IPS DF 6.9 (cell line): Measurements from ENCODE around the gene CNTRL.

ENCODE experiments used
- DNase-seq: peaks from one replicate; pipeline ENCODE4 v3.0.0-alpha.2; 2013; ENCODE audit warnings: low read depth, low spot score
- H3K27ac ChIP-seq: one replicate; pipeline ENCODE4 v1.5.1; 2013; ENCODE audit warnings: low read length, control low read depth
- H3K27me3 ChIP-seq: 2 replicates; pipeline ENCODE4 v1.6.1; 2013; ENCODE audit warnings: mild to moderate bottlenecking, low read length; ENCODE audit not compliant: control insufficient read depth, insufficient read depth
- H3K36me3 ChIP-seq: 2 replicates; pipeline ENCODE4 v1.6.1; 2013; ENCODE audit warnings: low read length; ENCODE audit not compliant: control insufficient read depth, insufficient read depth
- H3K4me1 ChIP-seq: 2 replicates; pipeline ENCODE4 v1.6.1; 2013; ENCODE audit warnings: low read length; ENCODE audit not compliant: control insufficient read depth, insufficient read depth
- H3K4me3 ChIP-seq: 2 replicates; pipeline ENCODE4 v1.5.1; 2013; ENCODE audit warnings: mild to moderate bottlenecking, low read length
- H3K9me3 ChIP-seq: 2 replicates; pipeline ENCODE4 v1.6.1; 2013; ENCODE audit warnings: low read length, inconsistent platforms; ENCODE audit not compliant: control insufficient read depth, insufficient read depth
- WGBS: extraction: QIAGEN DNeasy Blood & Tissue Kit; methylation state at CpG from one replicate; pipeline ENCODE4 v1.1.7; 2013; ENCODE audit warnings: mixed read lengths, missing lambda C conversion rate; ENCODE audit not compliant: insufficient read length, insufficient coverage; 5-methylcytosine and 5-hydroxymethylcytosine counted together

Gene CNTRL

DNA sequence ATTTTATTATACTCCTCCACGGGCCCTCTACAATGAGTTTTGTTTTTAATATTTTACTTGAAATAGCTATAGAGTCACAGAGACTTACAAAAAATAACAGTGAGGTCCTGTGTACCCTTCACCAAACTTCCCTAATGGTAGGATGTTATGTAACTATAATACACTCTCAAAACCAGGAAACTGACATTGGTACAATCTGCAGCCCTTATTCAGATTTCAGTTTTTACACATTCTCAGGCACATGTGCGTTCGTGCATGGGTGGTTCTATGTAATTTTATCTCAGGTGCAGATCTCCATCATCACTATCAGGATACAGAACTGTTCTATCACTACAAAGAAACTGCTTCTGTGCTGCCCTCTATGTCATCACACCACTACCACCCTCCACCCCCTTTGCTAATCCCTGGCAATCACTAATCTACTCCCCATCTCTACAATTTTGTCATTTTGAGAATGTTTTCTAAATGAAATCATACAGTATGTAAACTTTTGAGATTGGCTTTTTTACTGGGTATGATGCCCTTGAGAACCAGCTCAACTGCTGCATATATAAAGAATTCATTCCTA, 110.5 kb downstream of the CNTRL start:
- H3K4me1 ChIP-seq, result no peaks in the 10 kb centered on the region
- H3K27me3 ChIP-seq, result no peaks in the 10 kb centered on the region
- H3K27ac ChIP-seq, result no peak overlapping the region
- peaks cover 2% of the 10 kb centered on the region; the same call in 1 of the 2 replicates for H3K36me3 ChIP-seq
- DNase-seq, result no peak
- no CpG with 5 or more reads among the region's 3 CpGs for WGBS
- H3K4me3 ChIP-seq, result no peak overlapping the region
- H3K9me3 ChIP-seq, result no peaks in the 10 kb centered on the region

GRCh38 chr9:121185774-121186403, 111.1 kb downstream of the CNTRL start:
- no peak overlapping the region for H3K27ac ChIP-seq
- WGBS, result no CpG with 5 or more reads among the region's 4 CpGs

DNA sequence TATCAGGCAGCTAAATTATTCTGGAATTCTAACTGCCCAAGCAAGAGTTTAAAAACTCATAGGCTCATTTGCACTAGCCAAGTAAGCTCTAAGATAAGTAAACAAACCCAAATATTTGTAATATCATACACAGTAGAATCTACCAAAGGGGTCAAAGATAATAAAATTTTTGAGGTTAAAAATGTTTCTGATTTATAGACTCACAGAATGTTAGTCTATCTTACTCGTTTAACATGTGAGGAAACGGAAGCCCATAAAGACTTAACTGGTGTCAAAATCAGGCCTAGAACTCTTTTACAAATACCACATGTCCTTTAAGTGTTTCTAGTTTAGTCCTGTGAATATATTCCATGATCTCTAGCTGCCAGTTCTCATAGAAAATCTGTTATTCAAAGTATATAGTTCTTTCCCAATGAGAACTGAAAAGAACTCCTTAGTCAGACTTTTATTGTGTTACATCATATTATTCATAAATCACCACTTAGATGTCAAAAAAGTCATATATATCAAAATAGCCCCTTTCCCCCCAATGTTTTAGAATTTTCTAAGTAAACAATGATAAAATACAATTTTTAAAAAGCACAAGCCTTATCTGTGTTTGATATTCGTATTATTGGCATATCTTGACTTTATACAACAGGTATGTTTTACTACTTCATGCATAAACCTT, 113.0 kb downstream of the CNTRL start:
- DNase-seq, result no peak
- WGBS, result no CpG with 5 or more reads among the region's 3 CpGs
- Histone ChIP-seq H3K36me3 (no peaks in the 10 kb centered on the region), H3K27me3 (no peaks in the 10 kb centered on the region), H3K4me3 (no peak overlapping the region), H3K4me1 (no peaks in the 10 kb centered on the region), H3K27ac (no peak overlapping the region), H3K9me3 (no peaks in the 10 kb centered on the region)

More at GRCh38 chr9:121185774-121186403, 111.1 kb downstream of the CNTRL start:
- Histone ChIP-seq H3K36me3 (peaks cover 2% of the 10 kb centered on the region; the same call in 1 of the 2 replicates), H3K27me3 (no peaks in the 10 kb centered on the region), H3K9me3 (no peaks in the 10 kb centered on the region), H3K4me3 (no peak overlapping the region), H3K4me1 (no peaks in the 10 kb centered on the region)
- DNase-seq, result no peak

DNA sequence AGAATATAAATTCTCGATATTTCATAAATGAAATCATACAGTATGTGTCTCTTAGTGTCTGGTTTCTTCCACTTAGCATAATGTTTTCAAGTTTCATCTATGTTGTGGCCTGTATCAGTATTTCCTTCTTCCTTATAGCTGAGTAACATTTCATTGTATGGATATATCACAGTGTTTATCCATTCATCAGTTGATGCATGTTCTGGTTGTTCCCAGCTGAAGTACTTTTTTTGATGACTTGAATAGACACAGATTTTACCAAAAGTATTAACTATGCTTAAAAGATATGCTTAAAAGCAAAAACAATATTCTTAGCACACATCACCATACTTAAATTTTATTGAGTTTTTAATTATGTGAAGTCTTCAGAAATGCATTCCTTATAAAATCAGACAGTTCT, 114.3 kb downstream of the CNTRL start:
- no peak overlapping the region for H3K27ac ChIP-seq
- no peaks in the 10 kb centered on the region for H3K9me3 ChIP-seq
- 100% methylated on average over 1 of the region's 1 CpG for WGBS
- no peak for DNase-seq
- H3K4me3 ChIP-seq, result no peak overlapping the region
- H3K27me3 ChIP-seq, result no peaks in the 10 kb centered on the region
- no peaks in the 10 kb centered on the region for H3K36me3 ChIP-seq
- no peaks in the 10 kb centered on the region for H3K4me1 ChIP-seq

GRCh38 chr9:121189660-121190059, 114.9 kb downstream of the CNTRL start:
- no peak for DNase-seq
- no peaks in the 10 kb centered on the region for H3K4me1 ChIP-seq
- H3K36me3 ChIP-seq, result no peaks in the 10 kb centered on the region
- no peaks in the 10 kb centered on the region for H3K9me3 ChIP-seq
- no peaks in the 10 kb centered on the region for H3K27me3 ChIP-seq
- WGBS, result no CpG with 5 or more reads among the region's 3 CpGs
- H3K27ac ChIP-seq, result no peak overlapping the region
- no peak overlapping the region for H3K4me3 ChIP-seq

- Histone ChIP-seq H3K27me3 (no peaks in the 10 kb centered on the region), H3K36me3 (no peaks in the 10 kb centered on the region), H3K4me1 (no peaks in the 10 kb centered on the region), H3K9me3 (no peaks in the 10 kb centered on the region), H3K4me3 (no peak overlapping the region), H3K27ac (no peak overlapping the region)
- no CpG with 5 or more reads among the region's 2 CpGs for WGBS
- no peak for DNase-seq
These were observed 116.5 kb downstream of the CNTRL start for GRCh38 chr9:121191235-121191634.

DNA sequence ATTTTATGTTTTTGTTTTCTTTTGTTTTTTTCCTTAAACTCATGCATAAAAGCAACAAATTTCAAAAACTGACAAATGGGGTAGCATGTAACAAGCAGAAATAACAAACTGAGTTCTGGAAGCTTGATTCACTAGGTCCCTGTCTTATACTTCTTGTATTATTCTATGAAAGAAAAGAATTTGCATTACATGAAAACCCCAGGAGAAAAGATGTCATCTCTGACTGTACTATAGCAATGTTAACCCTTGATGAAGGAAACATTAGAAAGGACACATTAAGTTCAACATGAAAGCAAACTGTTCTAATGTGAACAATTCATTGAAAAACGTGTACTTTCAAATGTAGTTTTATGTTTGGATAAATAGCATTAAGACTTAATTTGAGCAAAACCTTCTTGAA, 117.8 kb downstream of the CNTRL start:
- no CpG with 5 or more reads among the region's 1 CpG for WGBS
- H3K27me3 ChIP-seq, result no peaks in the 10 kb centered on the region
- no peak for DNase-seq
- H3K36me3 ChIP-seq, result no peaks in the 10 kb centered on the region
- H3K9me3 ChIP-seq, result no peaks in the 10 kb centered on the region
- no peak overlapping the region for H3K27ac ChIP-seq
- H3K4me1 ChIP-seq, result no peaks in the 10 kb centered on the region
- H3K4me3 ChIP-seq, result no peak overlapping the region

DNA sequence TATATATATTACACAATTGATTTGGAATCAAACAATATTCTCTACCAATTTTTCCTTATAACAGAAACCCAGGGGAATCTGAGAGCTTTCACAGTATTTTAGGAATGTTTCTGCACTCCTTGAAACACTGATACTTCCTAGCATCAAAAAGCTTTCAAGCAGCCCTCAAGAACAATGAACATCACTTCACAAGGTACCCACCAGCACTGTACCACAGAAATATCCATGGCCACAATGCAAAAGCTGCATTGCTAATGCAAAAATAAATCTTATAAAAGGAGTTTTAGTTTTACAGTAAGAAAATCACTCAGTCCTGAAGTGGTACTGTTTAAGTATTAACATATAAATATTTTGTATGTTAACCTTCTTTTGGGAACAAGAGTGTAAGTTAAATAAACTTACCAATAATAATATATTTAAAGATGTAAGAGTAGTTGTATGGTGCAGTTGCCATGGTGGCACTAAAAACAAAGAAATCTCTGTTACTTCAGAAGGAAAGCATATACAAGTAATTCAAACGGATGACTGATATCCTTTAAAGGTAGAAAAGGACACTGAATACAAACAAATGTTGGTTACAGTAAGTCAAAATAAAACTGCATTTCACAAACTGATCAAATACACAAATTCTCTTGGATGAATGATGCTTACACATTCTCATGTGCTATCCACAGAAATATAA, 118.3 kb downstream of the CNTRL start:
- Histone ChIP-seq H3K36me3 (no peaks in the 10 kb centered on the region), H3K27ac (no peak overlapping the region), H3K27me3 (no peaks in the 10 kb centered on the region), H3K4me1 (no peaks in the 10 kb centered on the region), H3K4me3 (no peak overlapping the region), H3K9me3 (no peaks in the 10 kb centered on the region)
- DNase-seq, result no peak
- no CpG with 5 or more reads among the region's 1 CpG for WGBS

GRCh38 chr9:121194730-121195129, 120.0 kb downstream of the CNTRL start:
- Histone ChIP-seq H3K27me3 (no peaks in the 10 kb centered on the region), H3K27ac (no peak overlapping the region), H3K4me1 (no peaks in the 10 kb centered on the region), H3K9me3 (no peaks in the 10 kb centered on the region), H3K4me3 (no peak overlapping the region), H3K36me3 (no peaks in the 10 kb centered on the region)
- WGBS, result no CpG with 5 or more reads among the region's 1 CpG
- no peak for DNase-seq

GRCh38 chr9:121196389-121196788, 121.6 kb downstream of the CNTRL start:
- no CpG with 5 or more reads among the region's 4 CpGs for WGBS
- Histone ChIP-seq H3K27me3 (no peaks in the 10 kb centered on the region), H3K9me3 (no peaks in the 10 kb centered on the region), H3K4me1 (no peaks in the 10 kb centered on the region), H3K36me3 (no peaks in the 10 kb centered on the region), H3K4me3 (no peak overlapping the region), H3K27ac (no peak overlapping the region)
- DNase-seq, result no peak
